Stimulated activated memory B cell treated with anti-CD40 and anti-IgM and Interleukin-4, amounts not matched to agents 10 μg/mL and 1 μg/mL and 100 μg/mL, for 72 hours (primary cell): ENCODE measurements around the gene FN1.

Experiments
- ATAC-seq: fragments of 150-1000 bp; cut with Tn5 transposase; 2 replicates; pipeline ENCODE4 v1.10.0; 2021
- H3K27ac Mint-ChIP-seq: one replicate; pipeline ENCODE4 v1.8.0; 2022; ENCODE audit warnings: mild to moderate bottlenecking, mixed read lengths
- H3K27me3 Mint-ChIP-seq: one replicate; pipeline ENCODE4 v1.8.0; 2022; ENCODE audit warnings: mixed read lengths
- H3K36me3 Mint-ChIP-seq: one replicate; pipeline ENCODE4 v1.8.0; 2022; ENCODE audit warnings: mixed read lengths
- H3K4me1 Mint-ChIP-seq: one replicate; pipeline ENCODE4 v1.8.0; 2022; ENCODE audit warnings: mixed read lengths
- H3K4me3 Mint-ChIP-seq: one replicate; pipeline ENCODE4 v1.8.0; 2022; ENCODE audit warnings: mild to moderate bottlenecking, moderate library complexity, mixed read lengths
- H3K9me3 Mint-ChIP-seq: one replicate; pipeline ENCODE4 v1.8.0; 2022; ENCODE audit warnings: mixed read lengths

Gene FN1

DNA sequence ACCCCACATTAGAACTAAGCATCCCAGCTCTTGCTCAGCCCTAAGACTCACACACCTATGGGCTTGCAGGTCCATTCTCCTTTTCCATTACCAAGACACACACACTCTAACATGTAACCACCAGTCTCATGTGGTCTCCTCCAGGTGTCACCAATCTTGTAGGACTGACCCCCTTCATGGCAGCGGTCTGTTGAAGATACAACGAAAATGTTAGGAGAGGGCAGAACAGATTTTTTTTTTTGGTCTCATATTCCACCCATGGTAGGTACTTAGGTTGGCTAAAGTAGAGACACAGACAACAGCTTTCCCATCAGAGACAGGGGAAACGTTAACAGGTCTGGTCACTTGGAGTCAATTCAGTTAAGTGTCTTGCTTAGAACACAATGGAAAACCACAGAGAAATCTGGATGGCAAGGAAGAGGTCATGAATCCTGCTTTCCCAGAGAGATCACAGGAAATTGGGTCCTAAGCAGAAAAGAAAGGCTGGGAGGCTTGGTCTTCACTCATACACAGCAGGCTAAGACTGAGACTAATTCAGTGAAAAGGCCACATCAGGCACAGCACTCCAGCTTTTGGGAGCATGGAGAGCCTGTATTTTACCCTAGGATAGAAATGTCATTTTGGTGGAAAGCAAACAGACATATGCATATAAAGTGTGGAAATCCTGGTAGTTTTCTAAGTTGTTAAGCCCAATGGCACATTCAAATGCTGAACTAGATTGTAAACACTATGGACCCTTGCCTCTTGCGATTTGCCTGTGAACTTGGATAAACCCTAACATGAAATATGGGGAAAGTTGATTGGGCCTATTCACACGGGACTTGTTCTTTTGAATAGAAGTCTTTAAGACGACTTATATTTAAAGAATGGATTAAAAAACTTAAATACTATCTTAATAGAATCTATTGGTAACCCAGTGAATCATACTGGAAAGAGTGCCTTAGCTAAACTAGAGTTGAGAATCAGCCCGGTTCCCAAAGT, 3.8 kb downstream of the FN1 start:
- Mint-ChIP-seq H3K36me3 (no peaks in the 10 kb centered on the region), H3K27me3 (peaks cover 71% of the 10 kb centered on the region), H3K4me3 (no peak overlapping the region), H3K4me1 (peaks cover 15% of the 10 kb centered on the region), H3K27ac (no peak overlapping the region), H3K9me3 (no peaks in the 10 kb centered on the region)
- ATAC-seq = no peak

DNA sequence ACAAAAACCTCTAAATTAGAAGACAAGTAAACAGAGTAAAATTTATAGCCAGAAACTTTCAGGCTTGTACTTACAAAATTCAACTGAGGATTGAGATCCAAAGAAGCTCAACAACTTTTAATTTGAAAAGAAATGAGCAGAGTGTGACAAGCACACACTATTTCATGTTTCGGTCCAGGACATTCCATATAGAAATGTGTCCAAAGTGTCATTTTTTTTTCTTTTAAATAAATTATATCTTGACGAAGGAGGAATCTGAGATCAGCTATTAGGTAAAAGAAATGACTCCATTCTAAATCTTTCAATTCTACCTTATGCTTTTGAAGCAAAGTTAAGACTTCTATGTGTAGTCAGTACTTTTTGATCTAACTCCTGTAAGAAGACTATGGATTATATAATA, 4.6 kb downstream of the FN1 start:
- Mint-ChIP-seq H3K4me3 (no peak overlapping the region), H3K4me1 (peaks cover 7% of the 10 kb centered on the region), H3K27me3 (peaks cover 63% of the 10 kb centered on the region), H3K27ac (no peak overlapping the region), H3K36me3 (no peaks in the 10 kb centered on the region), H3K9me3 (no peaks in the 10 kb centered on the region)
- ATAC-seq = no peak

DNA sequence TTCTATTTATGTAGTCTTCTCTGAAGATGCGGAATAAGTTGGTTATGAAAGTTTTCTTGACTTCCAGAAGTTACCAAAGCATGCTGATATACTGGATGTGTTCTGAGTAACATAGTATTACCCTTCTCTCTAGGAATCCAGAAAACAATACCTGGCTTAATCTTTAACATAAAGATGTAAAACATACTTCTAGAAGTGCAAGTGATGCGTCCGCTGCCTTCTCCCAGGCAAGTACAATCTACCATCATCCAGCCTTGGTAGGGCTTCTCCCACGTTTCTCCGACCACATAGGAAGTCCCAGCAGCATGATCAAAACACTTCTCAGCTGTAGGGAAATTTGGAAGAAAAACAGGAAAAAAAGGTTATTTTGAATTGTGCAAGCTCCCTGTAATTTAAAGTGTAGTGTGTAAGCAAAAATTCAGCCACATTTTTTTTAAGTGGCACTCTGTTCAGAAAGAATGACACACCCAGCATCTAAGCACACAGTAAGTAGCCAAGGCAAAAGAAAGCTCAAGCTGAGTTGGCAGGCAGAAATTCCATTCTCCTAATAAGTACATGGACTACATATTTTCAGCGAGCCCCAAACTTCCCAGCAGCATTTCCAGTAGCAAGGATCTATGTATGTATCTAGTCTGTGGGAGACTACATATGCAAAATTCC, 5.2 kb downstream of the FN1 start:
- ATAC-seq = no peak
- peaks cover 4% of the 10 kb centered on the region for H3K4me1 Mint-ChIP-seq
- no peak overlapping the region for H3K27ac Mint-ChIP-seq
- H3K9me3 Mint-ChIP-seq = no peaks in the 10 kb centered on the region
- no peaks in the 10 kb centered on the region for H3K36me3 Mint-ChIP-seq
- no peak overlapping the region for H3K4me3 Mint-ChIP-seq
- peaks cover 65% of the 10 kb centered on the region for H3K27me3 Mint-ChIP-seq

DNA sequence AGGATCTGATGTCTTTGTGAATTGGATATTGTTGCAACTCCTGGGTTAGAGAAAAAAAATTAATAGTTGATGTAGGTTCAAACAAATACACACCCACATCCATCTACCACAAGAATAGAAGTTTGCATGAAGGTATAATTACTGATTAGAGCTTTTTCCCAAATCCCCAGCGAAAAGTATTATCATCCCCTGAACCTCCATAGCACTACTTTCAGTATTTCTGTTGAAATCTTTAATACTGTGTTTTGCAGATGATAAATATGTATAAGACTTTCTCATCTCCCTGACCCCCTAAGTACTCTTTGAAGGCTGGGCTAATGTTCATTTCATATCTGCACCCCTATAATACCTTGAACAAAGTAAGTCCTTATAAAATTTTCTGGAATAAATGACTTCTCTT, 6.4 kb downstream of the FN1 start:
- Mint-ChIP-seq H3K9me3 (no peaks in the 10 kb centered on the region), H3K4me1 (no peaks in the 10 kb centered on the region), H3K27me3 (peaks cover 63% of the 10 kb centered on the region), H3K27ac (no peak overlapping the region), H3K4me3 (no peak overlapping the region), H3K36me3 (no peaks in the 10 kb centered on the region)
- ATAC-seq = no peak

DNA sequence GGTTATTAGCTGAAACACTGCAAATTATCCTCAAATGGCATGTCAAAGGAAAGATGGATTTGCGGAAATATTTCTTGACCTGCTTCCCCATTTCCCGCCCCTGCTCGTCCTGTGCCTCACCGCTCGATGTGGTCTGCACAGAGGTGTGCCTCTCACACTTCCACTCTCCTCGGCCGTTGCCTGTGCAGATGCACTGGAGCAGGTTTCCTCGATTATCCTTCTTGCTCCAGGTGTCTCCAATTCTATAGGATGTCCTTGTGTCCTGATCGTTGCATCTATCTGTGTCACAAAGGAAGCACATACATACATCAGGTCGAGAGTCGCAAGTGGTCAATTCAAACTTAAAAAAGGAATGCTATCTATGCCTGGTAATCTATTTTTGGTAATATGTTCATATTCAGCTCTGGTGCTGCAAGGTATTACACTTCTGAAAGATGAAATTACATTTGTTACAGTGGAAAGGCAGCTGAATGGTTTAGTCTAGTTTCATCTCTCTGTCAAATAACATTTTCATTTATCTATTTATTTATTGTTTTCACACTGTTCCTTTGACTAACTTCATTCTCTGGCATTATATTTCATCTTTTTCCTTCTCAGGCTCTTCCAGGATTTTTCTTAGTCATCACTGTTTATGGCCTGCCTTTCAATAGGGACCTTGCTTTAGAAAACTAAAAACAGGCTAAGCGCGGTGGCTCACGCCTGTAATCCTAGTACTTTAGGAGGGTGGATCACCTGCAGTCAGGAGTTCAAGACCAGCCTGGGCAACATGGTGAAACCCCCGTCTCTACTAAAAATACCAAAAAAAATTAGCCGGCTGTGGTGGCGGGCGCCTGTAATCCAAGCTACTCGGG, 7.6 kb downstream of the FN1 start:
- peaks cover 52% of the 10 kb centered on the region for H3K27me3 Mint-ChIP-seq
- H3K9me3 Mint-ChIP-seq = no peaks in the 10 kb centered on the region
- H3K27ac Mint-ChIP-seq = no peak overlapping the region
- no peaks in the 10 kb centered on the region for H3K4me1 Mint-ChIP-seq
- no peak overlapping the region for H3K4me3 Mint-ChIP-seq
- ATAC-seq = no peak
- no peaks in the 10 kb centered on the region for H3K36me3 Mint-ChIP-seq

DNA sequence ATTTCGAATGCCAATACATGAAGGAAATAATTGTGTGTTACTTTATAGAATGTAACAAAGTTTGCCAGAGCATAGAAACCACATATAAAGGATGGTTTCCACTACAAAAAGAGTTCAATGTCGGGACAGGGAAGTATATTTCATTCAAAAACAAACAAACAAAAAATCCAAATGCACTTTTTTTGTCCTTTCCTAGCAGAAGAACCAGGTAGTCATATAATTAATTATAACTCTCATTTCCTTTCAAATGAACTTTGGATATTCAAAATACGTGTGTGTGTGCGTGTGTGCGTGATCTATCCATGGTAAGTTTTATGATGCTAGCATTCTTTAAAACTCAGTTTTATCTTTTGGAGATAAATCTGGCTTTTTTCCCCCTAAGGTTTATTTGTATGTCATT, 8.3 kb downstream of the FN1 start:
- H3K27ac Mint-ChIP-seq = no peak overlapping the region
- H3K36me3 Mint-ChIP-seq = no peaks in the 10 kb centered on the region
- peaks cover 45% of the 10 kb centered on the region for H3K27me3 Mint-ChIP-seq
- H3K9me3 Mint-ChIP-seq = no peaks in the 10 kb centered on the region
- H3K4me1 Mint-ChIP-seq = no peaks in the 10 kb centered on the region
- no peak overlapping the region for H3K4me3 Mint-ChIP-seq
- no peak for ATAC-seq

DNA sequence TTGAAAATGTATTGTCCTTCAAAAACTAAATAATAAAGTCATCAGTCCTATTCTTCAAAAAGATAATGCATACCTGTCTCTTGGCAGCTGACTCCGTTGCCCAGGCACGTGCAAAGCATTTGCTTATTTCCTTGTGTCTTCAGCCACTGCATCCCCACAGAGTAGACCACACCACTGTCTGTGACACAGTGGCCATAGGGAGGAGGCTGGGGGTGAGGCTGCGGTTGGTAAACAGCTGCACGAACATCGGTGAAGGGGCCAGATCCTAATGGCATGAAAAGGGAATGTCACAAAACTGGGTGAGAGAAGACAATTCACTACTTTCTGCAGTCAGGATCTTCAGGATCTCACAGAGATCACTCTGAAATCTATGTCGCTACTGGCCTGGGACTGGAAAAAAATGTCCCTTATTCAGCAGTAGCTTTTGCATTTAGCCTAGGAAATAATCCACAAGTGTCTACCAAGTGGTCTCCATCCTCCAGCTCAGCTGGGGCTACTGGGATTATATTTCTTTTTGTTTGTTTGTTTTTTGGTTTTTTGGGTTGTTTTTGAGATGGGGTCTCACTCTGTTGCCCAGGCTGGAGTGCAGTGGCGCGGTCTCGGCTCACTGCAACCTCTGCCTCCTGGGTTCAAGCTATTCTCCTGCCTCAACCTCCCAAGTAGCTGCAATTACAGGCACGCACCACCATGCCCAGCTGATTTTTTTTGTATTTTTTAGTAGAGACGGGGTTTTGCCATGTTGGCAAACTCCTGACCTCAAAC, 10.7 kb downstream of the FN1 start:
- no peaks in the 10 kb centered on the region for H3K9me3 Mint-ChIP-seq
- H3K4me3 Mint-ChIP-seq = no peak overlapping the region
- no peaks in the 10 kb centered on the region for H3K36me3 Mint-ChIP-seq
- ATAC-seq = no peak
- no peak overlapping the region for H3K27ac Mint-ChIP-seq
- H3K27me3 Mint-ChIP-seq = peaks cover 36% of the 10 kb centered on the region
- H3K4me1 Mint-ChIP-seq = no peaks in the 10 kb centered on the region

DNA sequence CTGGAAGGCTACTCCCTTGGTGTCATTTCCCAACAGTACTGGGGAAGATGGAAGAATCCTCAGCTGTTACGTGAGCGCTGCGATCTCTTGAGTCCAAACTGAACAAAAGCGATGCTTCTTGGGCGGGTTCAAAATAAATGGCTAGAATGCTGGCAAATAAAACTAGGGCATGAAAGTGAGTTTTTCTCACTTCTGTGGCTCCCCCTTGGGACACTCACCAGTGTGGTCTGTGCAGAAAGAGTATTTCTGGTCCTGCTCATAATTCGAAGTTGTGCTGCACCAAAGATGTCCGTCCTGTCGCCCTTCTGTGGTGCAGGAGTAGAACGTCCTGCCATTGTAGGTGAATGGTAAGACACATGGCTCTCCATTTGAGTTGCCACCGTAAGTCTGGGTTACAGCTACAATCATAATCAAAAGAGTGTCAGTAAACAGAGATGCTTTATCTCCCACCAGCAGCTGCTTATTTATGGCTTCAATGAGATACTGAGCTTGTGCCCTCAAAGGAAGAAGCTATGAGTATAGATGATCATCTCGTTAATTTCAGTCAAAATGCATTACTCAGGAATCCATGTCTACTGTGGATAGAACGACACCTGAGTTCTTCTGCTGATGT, 11.8 kb downstream of the FN1 start:
- H3K27ac Mint-ChIP-seq = no peak overlapping the region
- H3K27me3 Mint-ChIP-seq = peaks cover 29% of the 10 kb centered on the region
- no peak for ATAC-seq

DNA sequence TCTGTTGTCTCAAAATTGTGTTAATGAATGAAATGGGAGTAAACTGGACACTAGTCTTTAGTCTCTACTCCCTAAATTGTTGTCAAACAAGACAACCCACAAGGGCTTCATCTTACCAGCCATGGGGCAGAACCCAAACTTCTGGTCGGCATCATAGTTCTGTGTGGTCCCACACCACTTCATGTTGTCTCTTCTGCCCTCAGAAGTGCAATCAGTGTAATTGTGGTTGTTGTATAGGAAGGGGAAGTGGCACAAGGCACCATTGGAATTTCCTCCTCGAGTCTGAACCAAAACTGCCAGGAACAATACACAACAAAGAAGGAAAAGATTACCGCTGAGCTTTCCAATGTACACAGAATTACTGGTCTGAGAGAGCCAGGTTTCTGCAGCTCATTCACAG, 12.6 kb downstream of the FN1 start:
- Mint-ChIP-seq H3K27ac (no peak overlapping the region), H3K4me3 (no peak overlapping the region), H3K27me3 (peaks cover 21% of the 10 kb centered on the region), H3K36me3 (no peaks in the 10 kb centered on the region), H3K4me1 (no peaks in the 10 kb centered on the region), H3K9me3 (no peaks in the 10 kb centered on the region)
- no peak for ATAC-seq

More for the DNA sequence above, 11.8 kb downstream of the FN1 start:
- Mint-ChIP-seq H3K9me3 (no peaks in the 10 kb centered on the region), H3K4me3 (no peak overlapping the region), H3K36me3 (no peaks in the 10 kb centered on the region), H3K4me1 (no peaks in the 10 kb centered on the region)

DNA sequence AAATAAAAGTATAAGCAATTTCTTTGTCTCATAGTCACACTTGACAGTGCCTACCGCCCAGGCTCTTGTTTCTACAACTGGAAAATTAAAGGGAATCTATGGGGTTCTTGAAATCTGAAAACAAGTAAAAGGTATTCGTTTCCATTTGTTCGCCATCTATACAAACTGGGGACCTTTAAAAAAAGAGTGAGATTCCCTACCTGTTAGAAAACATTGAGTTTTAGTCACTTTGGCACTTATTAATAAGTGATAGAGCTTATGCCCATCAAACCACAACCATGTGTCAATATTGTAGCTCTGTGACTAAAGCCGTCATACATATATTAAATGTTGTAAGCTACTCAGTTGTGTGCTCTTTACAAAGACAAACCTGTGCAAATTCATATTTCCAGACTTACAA, 13.2 kb downstream of the FN1 start:
- ATAC-seq = no peak
- no peak overlapping the region for H3K4me3 Mint-ChIP-seq
- H3K4me1 Mint-ChIP-seq = no peaks in the 10 kb centered on the region
- H3K27me3 Mint-ChIP-seq = peaks cover 18% of the 10 kb centered on the region
- H3K9me3 Mint-ChIP-seq = no peaks in the 10 kb centered on the region
- H3K27ac Mint-ChIP-seq = no peak overlapping the region
- no peaks in the 10 kb centered on the region for H3K36me3 Mint-ChIP-seq

DNA sequence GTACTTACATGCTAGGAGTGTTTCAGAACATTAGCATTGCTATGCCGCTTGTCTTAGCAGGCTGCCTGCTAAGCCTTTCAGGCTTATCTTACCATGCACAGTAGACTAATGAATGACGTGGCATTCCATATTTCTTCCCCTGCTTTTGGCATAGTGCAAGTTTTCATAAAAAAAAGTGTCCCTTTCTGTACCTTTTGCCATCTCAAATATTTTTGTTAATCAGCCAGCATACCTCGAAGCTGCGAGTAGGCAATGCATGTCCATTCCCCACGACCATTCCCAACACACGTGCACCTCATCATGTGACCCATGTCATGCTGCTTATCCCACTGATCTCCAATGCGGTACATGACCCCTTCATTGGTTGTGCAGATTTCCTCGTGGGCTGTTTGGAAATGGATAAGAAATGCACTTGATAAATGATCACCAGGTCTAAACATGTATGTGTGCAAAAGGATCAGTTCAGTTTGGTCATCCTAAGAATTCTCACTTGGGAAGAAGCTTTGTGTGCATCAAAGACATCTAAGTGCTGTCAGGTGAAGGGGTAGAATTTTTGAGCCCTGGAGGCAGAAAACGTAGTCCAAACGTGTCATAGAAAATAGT, 13.9 kb downstream of the FN1 start:
- ATAC-seq = no peak
- Mint-ChIP-seq H3K27ac (no peak overlapping the region), H3K4me1 (no peaks in the 10 kb centered on the region), H3K4me3 (no peak overlapping the region), H3K9me3 (no peaks in the 10 kb centered on the region), H3K36me3 (no peaks in the 10 kb centered on the region), H3K27me3 (peaks cover 20% of the 10 kb centered on the region)

DNA sequence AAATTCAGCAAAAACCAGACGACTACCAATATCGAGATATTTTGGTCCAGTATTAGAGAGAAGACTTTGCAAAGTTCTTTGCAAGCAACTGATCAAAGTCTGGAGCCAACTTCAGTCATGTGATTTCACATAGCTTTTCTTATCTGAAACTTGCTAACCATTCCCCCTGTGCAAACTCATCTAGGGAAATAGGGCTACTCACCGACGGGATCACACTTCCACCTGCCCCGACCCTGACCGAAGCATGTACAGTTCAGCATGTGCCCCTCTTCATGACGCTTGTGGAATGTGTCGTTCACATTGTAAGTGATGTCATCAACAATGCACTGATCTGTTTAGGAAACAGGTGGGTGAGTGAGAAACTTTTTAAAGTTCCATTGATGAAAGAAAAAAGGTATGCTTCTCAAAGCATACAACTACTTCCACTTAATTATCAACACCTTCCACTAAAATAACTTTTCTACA, 15.4 kb downstream of the FN1 start:
- Mint-ChIP-seq H3K36me3 (no peaks in the 10 kb centered on the region), H3K27me3 (peaks cover 14% of the 10 kb centered on the region), H3K27ac (no peak overlapping the region), H3K4me1 (no peaks in the 10 kb centered on the region), H3K9me3 (no peaks in the 10 kb centered on the region), H3K4me3 (no peak overlapping the region)
- no peak for ATAC-seq

DNA sequence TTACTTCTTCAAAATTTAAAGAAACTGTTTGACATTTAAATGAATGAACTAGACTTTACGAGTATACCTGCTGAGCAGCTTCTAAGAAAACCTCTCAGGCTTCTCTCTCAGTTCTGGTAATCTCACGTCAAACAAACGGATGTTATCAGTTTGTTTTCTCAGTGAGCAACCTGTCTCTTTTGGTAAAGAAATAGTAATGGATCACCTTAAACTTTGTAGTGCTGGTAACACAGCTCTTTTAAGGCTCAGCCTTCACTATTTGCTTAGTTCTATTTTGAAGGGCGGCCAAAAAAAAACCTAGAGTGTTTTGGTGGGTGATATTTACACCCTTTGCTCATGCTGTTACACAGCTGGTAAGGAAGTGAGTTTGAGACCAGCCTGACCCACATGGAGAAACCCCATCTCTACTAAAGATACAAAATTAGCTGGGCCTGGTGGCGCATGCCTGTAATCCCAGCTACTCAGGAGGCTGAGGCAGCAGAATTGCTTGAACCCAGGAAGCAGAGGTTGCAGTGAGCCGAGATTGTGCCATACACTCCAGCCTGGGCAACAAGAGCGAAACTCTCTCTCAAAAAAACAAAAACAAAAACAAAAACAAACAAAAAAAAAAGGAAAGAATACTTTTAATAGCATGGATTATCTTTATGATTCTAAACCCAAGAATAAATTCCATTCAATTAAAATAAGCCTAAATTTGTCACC, 15.9 kb downstream of the FN1 start:
- Mint-ChIP-seq H3K27ac (no peak overlapping the region), H3K27me3 (peaks cover 8% of the 10 kb centered on the region), H3K4me1 (no peaks in the 10 kb centered on the region), H3K9me3 (no peaks in the 10 kb centered on the region), H3K36me3 (no peaks in the 10 kb centered on the region), H3K4me3 (no peak overlapping the region)
- ATAC-seq = no peak
